T-helper 2 cell treated with Interferon-gamma antibody and Interleukin-4, amounts not matched to agents 5 μg/mL and 100 μg/mL, for 36 hours (primary cell): ENCODE data around the gene ELAPOR1.

ENCODE experiments used
- DNase-seq: peaks from one replicate; pipeline ENCODE4 v3.0.0; 2021; ENCODE audit warnings: low spot score
- H3K27ac Mint-ChIP-seq: one replicate; pipeline ENCODE4 v1.8.0; 2021; ENCODE audit warnings: mild to moderate bottlenecking, mixed read lengths
- H3K27me3 Mint-ChIP-seq: one replicate; pipeline ENCODE4 v1.8.0; 2021; ENCODE audit warnings: low read depth, mixed read lengths
- H3K36me3 Mint-ChIP-seq: one replicate; pipeline ENCODE4 v1.8.0; 2021; ENCODE audit warnings: low read depth, mixed read lengths
- H3K4me1 Mint-ChIP-seq: one replicate; pipeline ENCODE4 v1.8.0; 2021; ENCODE audit warnings: low read depth, mixed read lengths
- H3K4me3 Mint-ChIP-seq: one replicate; pipeline ENCODE4 v1.8.0; 2022; ENCODE audit warnings: mild to moderate bottlenecking, moderate library complexity, mixed read lengths
- H3K9me3 Mint-ChIP-seq: one replicate; pipeline ENCODE4 v1.8.0; 2021; ENCODE audit warnings: mixed read lengths

ELAPOR1 gene

DNA sequence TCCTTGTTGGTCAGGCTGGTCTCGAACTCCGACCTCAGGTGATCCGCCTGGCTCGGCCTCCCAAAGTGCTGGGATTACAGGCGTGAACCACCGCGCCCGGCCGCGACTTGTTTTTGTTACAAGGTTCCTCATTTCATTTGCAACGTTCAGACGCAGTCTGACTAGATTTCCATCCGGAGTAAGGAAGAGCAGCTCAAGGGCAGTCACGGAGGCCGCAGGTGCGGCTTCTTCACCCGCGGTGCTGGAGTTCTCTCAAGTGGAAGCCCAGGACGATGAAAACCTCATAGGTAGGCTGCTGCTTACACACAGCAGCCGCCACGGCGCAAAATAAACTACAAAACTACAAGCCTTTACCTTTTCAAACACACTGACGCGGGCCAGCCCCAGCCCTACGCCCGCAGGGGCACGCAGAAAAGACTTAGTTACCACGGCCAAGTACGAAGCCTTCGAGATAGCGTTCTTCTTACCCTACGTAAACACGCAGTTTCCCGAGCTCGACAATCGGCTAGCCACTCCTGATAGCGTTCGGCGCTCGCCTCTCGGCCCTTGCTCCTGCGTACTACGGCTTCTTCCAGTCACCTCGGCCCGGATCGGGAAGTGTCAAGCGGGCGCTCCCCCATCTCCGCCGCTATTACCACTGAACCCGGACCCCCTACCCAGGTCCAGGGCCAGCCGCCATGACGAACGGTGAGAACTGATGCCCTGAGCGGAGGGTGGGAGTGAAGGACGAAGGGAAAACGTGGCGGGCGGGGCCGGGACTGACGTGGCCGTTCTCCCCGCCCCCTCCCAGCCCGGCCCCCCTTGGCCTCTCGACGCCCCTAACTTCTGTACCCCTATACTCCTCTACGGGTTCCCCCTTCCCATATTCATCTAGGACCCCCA lies 23.5 kb upstream of the ELAPOR1 start, which contains the start of gene TMEM167B:
Gene TMEM167B, plus strand, starts transcription at position 569 of the 882 bp plus-strand sequence. Its CDS starts 109 bp downstream, at position 678.
- Mint-ChIP-seq H3K36me3 (peaks cover 24% of the 10 kb centered on the region), H3K4me3 (peak within 1 kb of the TSS; percentile 92), H3K27me3 (no peaks in the 10 kb centered on the region), H3K9me3 (no peaks in the 10 kb centered on the region), H3K27ac (peak within 1 kb of the TSS; percentile 97), H3K4me1 (peaks cover 28% of the 10 kb centered on the region)
- DNase-seq, result peak; percentile 89

DNA sequence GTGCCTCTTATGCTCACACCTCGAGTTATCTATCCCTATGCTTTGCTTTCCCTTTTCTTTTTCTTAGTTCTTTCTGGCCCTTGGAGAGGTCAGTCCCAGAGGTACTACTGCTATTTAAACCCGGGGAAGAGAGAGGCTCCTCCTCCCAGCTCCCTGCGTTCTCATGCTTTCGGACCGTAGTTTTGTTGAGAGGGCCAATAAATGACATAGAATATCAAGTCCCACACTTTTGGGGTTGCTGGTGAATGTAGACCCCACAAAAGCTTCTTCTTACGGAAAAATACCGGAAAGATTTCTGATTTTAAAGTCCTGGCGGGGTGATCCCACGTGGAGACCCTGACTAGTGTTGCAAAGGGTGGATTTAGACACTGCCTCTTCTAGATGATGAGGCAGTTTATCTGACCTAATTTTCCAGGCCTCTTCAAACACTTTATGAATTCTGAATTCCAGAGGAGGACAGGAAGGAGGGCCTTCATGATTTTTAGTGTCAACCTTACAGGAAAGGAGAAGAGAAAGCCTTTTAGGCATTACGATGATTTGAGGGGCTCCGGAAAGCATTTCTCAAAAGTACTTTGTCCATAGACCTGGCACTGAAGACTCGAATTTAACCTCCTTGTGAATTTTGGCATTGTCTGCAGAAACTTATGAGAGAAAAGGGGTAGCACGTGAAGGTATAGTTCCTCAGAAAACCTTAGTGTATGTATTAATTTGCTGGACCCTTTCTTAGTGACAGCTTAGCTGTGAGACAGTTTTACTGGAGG lies 22.7 kb upstream of the ELAPOR1 start:
- no peaks in the 10 kb centered on the region for H3K9me3 Mint-ChIP-seq
- H3K4me3 Mint-ChIP-seq, result peak overlapping the region; percentile 92
- peak; percentile 40 for DNase-seq
- no peaks in the 10 kb centered on the region for H3K27me3 Mint-ChIP-seq
- peak overlapping the region; percentile 97 for H3K27ac Mint-ChIP-seq
- H3K4me1 Mint-ChIP-seq, result peaks cover 28% of the 10 kb centered on the region
- peaks cover 24% of the 10 kb centered on the region for H3K36me3 Mint-ChIP-seq

DNA sequence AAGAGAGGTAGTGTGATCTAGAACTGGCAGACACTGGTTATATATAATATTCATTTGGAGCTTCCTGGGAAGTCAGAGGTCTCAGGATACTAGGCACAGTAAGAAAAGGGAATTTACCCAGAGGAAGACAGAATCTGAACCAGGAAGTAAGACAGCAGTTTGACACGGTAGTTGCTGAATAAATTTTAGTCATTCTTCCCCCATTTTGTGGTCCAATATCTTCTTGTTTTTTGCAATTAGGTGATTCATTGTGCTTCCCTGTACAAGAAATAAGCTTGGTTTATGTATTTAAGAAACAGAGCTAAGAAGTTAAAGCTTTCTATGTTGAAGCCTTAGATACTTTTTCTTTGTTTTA lies 22.1 kb upstream of the ELAPOR1 start:
- Mint-ChIP-seq H3K9me3 (no peaks in the 10 kb centered on the region), H3K4me1 (peaks cover 28% of the 10 kb centered on the region), H3K36me3 (peaks cover 24% of the 10 kb centered on the region), H3K4me3 (peak overlapping the region; percentile 92), H3K27me3 (no peaks in the 10 kb centered on the region), H3K27ac (peak overlapping the region; percentile 97)
- no peak for DNase-seq

DNA sequence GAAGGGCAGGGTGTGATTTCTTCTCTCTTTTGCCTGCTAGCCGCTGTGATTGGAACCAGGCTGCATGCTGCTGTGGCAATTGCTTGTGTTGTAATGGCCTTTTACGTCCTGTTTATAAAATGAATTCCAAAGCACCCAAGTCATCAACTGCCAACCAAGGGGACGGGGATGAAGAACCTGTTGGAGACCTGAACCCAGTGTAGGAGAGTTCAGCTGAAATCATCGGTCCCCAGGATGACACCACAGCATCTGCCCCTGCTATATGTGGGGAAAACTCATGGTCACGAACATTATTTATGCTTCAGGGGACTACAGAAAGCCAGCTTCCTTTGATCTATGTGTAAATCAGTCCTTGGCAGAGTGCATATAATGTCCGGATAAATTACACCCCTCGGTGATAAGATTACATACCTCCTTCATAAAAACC lies 19.5 kb upstream of the ELAPOR1 start:
- Mint-ChIP-seq H3K27ac (no peak overlapping the region), H3K4me3 (no peak overlapping the region), H3K27me3 (no peaks in the 10 kb centered on the region), H3K36me3 (peaks cover 26% of the 10 kb centered on the region), H3K4me1 (peaks cover 24% of the 10 kb centered on the region), H3K9me3 (no peaks in the 10 kb centered on the region)
- no peak for DNase-seq

DNA sequence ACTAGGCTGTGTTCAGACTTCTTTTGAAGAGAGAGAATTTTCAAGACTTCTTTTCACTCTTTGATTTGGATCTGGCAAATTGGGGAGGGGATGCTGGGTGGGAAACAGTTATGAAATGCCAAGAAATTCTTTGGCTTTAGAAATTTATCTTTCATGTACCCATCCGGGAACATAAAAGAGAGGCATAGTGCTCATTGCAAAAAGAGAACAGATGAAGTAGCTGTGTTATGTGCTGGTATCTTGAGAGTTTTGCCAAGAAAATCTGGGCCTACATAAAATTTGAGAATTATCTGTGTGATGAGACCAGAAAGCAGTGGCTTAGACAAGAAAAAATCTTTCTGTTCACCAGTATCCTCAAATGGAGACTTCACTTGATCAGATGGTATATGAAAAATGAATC lies 19.0 kb upstream of the ELAPOR1 start:
- no peak overlapping the region for H3K4me3 Mint-ChIP-seq
- H3K4me1 Mint-ChIP-seq, result peaks cover 21% of the 10 kb centered on the region
- H3K27me3 Mint-ChIP-seq, result no peaks in the 10 kb centered on the region
- no peaks in the 10 kb centered on the region for H3K9me3 Mint-ChIP-seq
- H3K27ac Mint-ChIP-seq, result no peak overlapping the region
- DNase-seq, result no peak
- peaks cover 26% of the 10 kb centered on the region for H3K36me3 Mint-ChIP-seq

DNA sequence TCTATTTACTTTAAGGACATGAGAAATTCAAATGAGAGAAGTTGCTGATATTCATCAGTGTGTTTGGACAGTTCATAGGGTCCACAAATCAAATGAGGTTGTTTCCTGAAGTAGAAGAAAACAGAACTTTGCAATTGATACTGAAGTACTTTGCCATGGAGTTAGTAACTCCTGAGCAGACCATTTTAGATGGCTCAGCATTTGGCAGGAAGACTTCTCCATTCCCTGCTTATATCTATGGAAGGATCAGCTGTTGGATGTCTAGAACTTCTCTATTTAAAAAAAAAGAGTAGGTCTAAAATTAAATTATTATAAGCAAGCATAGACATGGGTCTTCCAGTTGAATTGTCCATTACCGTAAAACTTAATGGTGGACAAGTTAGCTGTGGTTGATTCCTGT lies 18.3 kb upstream of the ELAPOR1 start:
- no peak for DNase-seq
- peaks cover 28% of the 10 kb centered on the region for H3K36me3 Mint-ChIP-seq
- no peak overlapping the region for H3K4me3 Mint-ChIP-seq
- H3K4me1 Mint-ChIP-seq, result peaks cover 20% of the 10 kb centered on the region
- H3K27me3 Mint-ChIP-seq, result no peaks in the 10 kb centered on the region
- H3K27ac Mint-ChIP-seq, result no peak overlapping the region
- no peaks in the 10 kb centered on the region for H3K9me3 Mint-ChIP-seq

DNA sequence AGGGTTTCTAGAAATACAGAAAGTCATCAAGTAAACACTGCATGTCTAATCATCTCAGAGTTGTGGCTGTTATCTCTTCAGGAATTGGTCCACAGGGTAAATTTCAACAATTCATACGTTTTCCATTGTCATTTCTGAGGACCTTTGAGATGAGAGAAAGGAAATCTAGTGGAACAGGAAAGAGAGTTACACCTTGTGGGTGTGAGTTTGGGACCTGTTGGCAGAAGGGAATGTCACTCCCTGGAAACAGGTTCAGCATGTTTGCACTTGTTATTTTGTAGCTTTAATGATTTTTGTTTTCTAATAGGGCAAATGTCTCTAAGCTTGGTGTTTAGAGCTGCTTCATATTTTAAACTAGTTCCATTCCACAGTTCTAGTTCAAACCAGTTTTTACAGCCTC lies 17.8 kb upstream of the ELAPOR1 start:
- Mint-ChIP-seq H3K27ac (no peak overlapping the region), H3K4me1 (peaks cover 20% of the 10 kb centered on the region)

DNA sequence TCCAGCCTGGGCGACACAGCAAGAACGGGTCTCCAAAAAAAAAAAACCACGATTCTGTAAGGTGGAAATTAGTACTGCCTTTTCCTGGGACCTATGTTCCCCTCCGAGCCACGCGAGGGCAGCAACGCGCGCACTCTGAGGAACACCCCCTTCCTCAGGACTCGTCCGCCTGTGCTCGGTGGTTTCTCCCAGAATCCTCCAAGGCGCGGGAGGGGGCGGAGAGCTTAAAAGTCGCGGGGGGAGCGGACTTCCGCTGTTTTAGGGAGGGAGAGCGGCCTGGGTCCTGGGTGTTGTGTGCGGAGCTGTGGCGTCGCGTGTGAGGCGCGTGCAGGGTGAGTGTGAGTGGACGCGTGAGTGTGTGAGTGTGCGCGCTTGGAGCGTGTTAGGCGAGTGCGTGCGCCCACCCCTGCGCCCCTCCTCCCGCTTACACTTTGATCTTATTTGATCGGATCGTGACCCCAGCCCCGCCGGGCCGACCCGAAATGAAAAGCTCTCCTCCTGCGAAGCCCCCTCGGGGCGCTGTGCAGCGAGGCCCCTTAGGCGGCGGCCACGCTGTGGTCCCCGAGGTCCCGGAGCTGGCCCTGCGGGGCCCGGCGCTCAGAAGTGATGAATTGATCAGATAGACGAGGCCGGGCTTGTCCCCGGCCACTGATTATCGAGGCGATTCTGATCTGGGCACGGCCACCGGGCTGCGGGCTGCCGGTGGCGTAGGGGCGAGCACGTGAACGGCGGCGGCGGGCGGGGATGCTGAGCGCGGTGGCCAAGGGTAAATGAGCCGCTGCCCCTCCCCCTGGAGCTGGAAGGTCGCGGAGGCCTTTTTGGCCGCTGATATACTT lies 13.8 kb upstream of the ELAPOR1 start:
- Mint-ChIP-seq H3K9me3 (no peaks in the 10 kb centered on the region), H3K36me3 (peaks cover 15% of the 10 kb centered on the region), H3K4me1 (peaks cover 5% of the 10 kb centered on the region), H3K27me3 (no peaks in the 10 kb centered on the region), H3K4me3 (peak overlapping the region; percentile 93), H3K27ac (peak overlapping the region; percentile 94)
- peak; percentile 94 for DNase-seq

More for the DNA sequence above, 17.8 kb upstream of the ELAPOR1 start:
- no peaks in the 10 kb centered on the region for H3K27me3 Mint-ChIP-seq
- H3K9me3 Mint-ChIP-seq, result no peaks in the 10 kb centered on the region
- H3K36me3 Mint-ChIP-seq, result peaks cover 29% of the 10 kb centered on the region
- no peak overlapping the region for H3K4me3 Mint-ChIP-seq
- DNase-seq, result no peak

DNA sequence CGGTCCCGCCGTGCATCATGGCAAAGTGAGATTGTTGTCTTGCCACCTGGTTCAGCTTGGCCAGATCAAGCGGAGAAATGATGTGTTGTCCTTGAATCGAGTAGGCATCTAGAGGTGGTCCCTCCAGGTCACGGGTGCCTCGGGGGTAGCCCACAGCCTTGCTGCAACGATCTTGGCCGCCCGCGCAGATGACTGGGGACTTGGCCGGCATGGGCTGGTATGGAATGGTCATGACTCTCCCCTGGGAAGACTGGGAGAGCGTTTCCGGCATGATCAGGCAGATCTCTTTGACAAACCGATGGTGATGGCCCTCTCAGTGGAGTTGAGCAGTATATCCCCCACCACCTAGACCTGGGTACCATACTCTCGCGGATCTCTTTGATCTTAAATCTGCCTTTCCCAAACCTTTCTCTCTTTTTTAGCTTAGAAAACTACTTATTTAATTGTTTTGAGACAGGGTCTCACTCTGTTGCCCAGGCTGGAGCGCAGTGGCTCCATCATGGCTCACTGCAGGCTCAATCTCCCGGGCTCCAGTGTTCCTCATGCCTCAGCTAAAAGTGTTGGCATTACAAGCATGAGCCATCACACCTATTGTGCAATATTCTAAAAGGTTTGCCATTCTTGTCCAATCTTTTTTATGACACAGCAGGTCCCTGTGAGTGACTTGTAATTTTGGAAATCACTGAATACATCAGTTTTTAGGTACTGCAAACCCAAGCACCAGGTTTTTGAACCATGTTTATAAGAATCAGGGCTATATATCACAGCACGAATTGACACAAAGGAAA lies 9.4 kb upstream of the ELAPOR1 start:
- peaks cover 6% of the 10 kb centered on the region for H3K4me1 Mint-ChIP-seq
- H3K27ac Mint-ChIP-seq, result no peak overlapping the region
- H3K27me3 Mint-ChIP-seq, result peaks cover 5% of the 10 kb centered on the region
- no peak overlapping the region for H3K4me3 Mint-ChIP-seq
- H3K36me3 Mint-ChIP-seq, result peaks cover 14% of the 10 kb centered on the region
- H3K9me3 Mint-ChIP-seq, result no peaks in the 10 kb centered on the region
- DNase-seq, result no peak

DNA sequence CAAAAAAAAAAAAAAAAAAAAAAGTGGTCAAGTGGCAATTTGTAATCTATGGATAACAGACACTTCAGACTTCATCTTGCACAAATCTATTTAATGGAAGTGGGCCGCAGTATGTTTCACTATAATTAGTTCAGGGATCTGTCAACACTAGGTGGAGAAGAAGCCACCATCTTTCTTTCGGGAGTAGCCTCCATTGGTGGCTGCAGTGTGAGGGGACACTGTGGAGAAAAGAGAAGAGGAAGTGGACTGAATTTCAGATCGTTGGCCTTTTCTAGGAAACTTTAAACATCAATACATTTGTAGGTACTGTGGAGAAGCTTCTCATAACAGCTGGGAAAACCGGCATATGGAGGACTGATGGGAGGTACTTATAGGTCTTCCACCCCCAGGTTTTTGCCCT lies 8.0 kb upstream of the ELAPOR1 start:
- Mint-ChIP-seq H3K9me3 (no peaks in the 10 kb centered on the region), H3K4me3 (no peak overlapping the region)

DNA sequence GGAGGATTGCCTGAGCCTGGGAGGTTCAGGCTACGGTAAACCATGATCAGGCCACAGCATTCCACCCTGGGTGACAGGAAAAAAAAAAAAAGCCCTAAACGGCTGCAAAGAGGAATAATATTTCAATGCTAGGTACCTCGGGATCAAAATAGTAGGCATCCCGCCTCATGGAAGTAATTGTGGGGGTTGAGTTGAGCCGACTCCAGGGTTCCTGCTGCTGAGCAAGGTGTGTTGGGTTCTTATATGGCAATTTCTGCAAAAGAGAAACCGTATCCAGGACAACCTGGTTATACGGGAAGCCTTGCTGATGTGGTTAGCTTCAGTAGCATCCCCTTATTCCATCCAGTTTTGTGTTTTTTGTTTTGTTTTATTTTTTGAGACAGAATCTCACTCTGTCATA lies 6.1 kb upstream of the ELAPOR1 start:
- Mint-ChIP-seq H3K4me1 (peaks cover 7% of the 10 kb centered on the region), H3K4me3 (no peak overlapping the region), H3K27ac (no peak overlapping the region), H3K9me3 (no peaks in the 10 kb centered on the region), H3K36me3 (peaks cover 6% of the 10 kb centered on the region), H3K27me3 (peaks cover 24% of the 10 kb centered on the region)
- DNase-seq, result no peak

More for the DNA sequence above, 8.0 kb upstream of the ELAPOR1 start:
- Mint-ChIP-seq H3K27ac (no peak overlapping the region), H3K36me3 (peaks cover 10% of the 10 kb centered on the region), H3K4me1 (peaks cover 5% of the 10 kb centered on the region), H3K27me3 (peaks cover 16% of the 10 kb centered on the region)
- no peak for DNase-seq

DNA sequence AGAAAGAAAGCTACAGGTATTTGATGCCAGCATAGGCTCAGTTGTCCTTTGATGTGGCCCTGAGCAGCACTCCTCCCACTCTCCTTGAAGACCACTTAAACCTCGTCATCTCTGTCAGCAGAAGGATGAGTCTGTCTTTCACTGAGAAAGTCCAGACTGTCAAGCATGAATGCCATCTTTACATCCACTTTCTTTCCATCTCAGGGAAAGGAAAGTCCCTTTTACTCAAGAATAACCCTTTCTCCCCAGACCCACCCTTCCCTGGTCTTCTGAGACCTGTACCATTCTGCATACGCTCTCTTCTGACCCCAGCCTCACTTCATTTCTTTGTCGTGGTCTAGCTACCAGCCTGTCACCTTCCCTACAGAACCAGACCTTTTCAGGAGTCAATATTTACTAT lies 4.0 kb upstream of the ELAPOR1 start:
- no peaks in the 10 kb centered on the region for H3K36me3 Mint-ChIP-seq
- H3K27ac Mint-ChIP-seq, result no peak overlapping the region
- peaks cover 36% of the 10 kb centered on the region for H3K27me3 Mint-ChIP-seq
- peaks cover 22% of the 10 kb centered on the region for H3K4me1 Mint-ChIP-seq
- H3K9me3 Mint-ChIP-seq, result no peaks in the 10 kb centered on the region
- no peak for DNase-seq
- no peak overlapping the region for H3K4me3 Mint-ChIP-seq
